K562 (cell line): ENCODE measurements around the gene TAF12. TPM values are rescaled to one million over a fixed set of nuclear protein-coding genes. Genes with fewer than 3 reads are reported as not detected.
A peak's percentile ranks its signal among the peaks of the same experiment; 100 is the strongest.

Experiments
- ARNT ChIP-seq, 2 experiments: fragments of 450-650 bp; IDR thresholded peaks; 2 replicates each; pipeline ENCODE4 v1.6.1; 2016; ENCODE audit warnings: mild to moderate bottlenecking in 1 of 2
- DDX20 ChIP-seq: fragments of 450-650 bp; IDR thresholded peaks from 2 replicates; pipeline ENCODE4 v1.6.1; 2016; ENCODE audit warnings: missing genetic modification characterization, low read depth, mild to moderate bottlenecking, missing compliant biosample characterization, moderate library complexity
- HCFC1 ChIP-seq: IDR thresholded peaks from 2 replicates; pipeline ENCODE4 v1.6.1; 2012; ENCODE audit warnings: low read depth, low read length, improper control_type of control experiment
- RAD21 ChIP-seq, 2 experiments: fragments of 250-450 bp in 1 of 2; fragments of 450-650 bp in 1 of 2; sonication (Bioruptor Pico) in 1 of 2; formaldehyde crosslinking in 1 of 2; IDR thresholded peaks in 1 of 2; conservative IDR thresholded peaks in 1 of 2; 2 replicates each; pipeline versions ENCODE4 v1.4.0 to v1.8.0; 2020 to 2022; ENCODE audit warnings: mild to moderate bottlenecking in 2 of 2, moderate library complexity in 1 of 2
- ZBTB17 ChIP-seq: fragments of 450-650 bp; formaldehyde crosslinking; IDR thresholded peaks from 2 replicates; pipeline ENCODE4 v1.4.0; 2020; ENCODE audit warnings: mild to moderate bottlenecking
- ZNF384 ChIP-seq: IDR thresholded peaks from 2 replicates; pipeline ENCODE4 v1.6.1; 2012; ENCODE audit warnings: low read depth, low read length, improper control_type of control experiment
- polyA plus RNA-seq, 8 experiments: library from polyadenylated mRNA; depleted of rRNA in 4 of 8; stranded (reverse) in 5 of 8; unstranded in 3 of 8; fragments of >200 nt; fragmentation: Nextera tagmentation in 2 of 8; fragmentation: Illumina TruSeq in 1 of 8; extraction: Ambion mirVana in 2 of 8; extraction: Trizol in 1 of 8; gene quantifications; 2 replicates each; pipeline versions ENCODE4 v1.2.1 to v1.2.3, GENCODE V29; 2011 to 2014; ENCODE audit warnings: inconsistent platforms in 1 of 8, missing spikeins in 1 of 8
- total RNA-seq, 7 experiments: library from RNA; depleted of rRNA in 6 of 7; stranded (reverse); fragments of >200 nt in 6 of 7; fragmentation: Illumina TruSeq in 2 of 7; extraction: Trizol in 2 of 7; gene quantifications; 2 replicates each; pipeline versions ENCODE4 v1.2.1 to v1.2.3, GENCODE V29; 2011 to 2021; ENCODE audit warnings: low replicate concordance in 1 of 7
- TF ChIP-seq, protein P1 (sequence below): sonication (generic); formaldehyde crosslinking; IDR thresholded peaks from 2 replicates; pipeline ENCODE4 v1.8.1; 2023; ENCODE audit warnings: mild to moderate bottlenecking, missing genetic modification reagents, moderate library complexity
- TF ChIP-seq, protein P2 (sequence below): sonication (generic); formaldehyde crosslinking; IDR thresholded peaks from 2 replicates; pipeline ENCODE4 v1.8.0; 2023; ENCODE audit warnings: mild to moderate bottlenecking, missing genetic modification reagents
- TF ChIP-seq, protein P3 (sequence below): fragments of 250-450 bp; sonication (Bioruptor Pico); IDR thresholded peaks from 2 replicates; pipeline ENCODE4 v1.5.1; 2021; ENCODE audit warnings: mild to moderate bottlenecking
- TF ChIP-seq, protein P4 (sequence below): fragments of 450-650 bp; IDR thresholded peaks from 2 replicates; pipeline ENCODE4 v1.6.1; 2016; ENCODE audit warnings: mild to moderate bottlenecking, moderate library complexity

Gene TAF12
- total and polyA plus RNA-seq, 9 of the 15 experiments (the other 6 are each of a cell fraction or from before 2014, with no cell fraction given), result 31.6 to 89.0 (median 50.5) TPM

DNA sequence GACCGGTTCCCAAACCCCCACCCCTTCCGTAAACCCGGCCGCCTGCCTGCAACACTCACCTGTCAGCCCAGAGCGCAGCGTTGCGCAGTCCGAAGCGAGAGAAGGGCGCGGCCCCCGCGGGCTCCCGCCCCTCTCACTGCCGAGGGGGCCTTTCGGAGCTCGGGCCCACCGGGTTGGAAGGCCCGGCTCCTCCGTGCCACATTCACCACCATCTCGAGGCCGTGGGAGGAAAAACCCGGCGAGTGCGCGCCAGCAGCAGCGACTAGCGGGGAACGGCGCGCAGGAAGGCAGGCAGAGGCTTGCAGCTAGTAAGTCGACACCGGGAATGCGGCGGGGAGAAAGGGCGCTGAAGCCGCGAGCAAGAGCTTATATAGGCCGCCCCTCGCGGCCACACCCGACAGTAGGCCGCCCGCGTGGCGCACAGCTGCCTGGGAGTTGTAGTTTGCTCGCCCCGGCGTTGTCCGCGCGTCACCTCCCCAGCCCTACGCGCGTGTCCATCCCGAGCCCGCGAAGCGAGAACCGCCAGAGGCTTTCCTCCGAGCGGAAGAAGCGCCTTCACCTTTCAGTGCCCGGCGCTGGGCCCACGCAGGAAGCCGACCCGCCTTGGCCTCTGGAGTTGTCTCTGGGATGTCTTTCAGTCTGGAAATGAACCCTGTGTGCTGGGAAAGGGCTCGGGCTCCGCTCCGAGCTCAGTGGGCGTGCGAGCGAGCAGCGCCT is 61.2 kb downstream of the TAF12 start (continued):
- TF ChIP-seq, protein P1, sequence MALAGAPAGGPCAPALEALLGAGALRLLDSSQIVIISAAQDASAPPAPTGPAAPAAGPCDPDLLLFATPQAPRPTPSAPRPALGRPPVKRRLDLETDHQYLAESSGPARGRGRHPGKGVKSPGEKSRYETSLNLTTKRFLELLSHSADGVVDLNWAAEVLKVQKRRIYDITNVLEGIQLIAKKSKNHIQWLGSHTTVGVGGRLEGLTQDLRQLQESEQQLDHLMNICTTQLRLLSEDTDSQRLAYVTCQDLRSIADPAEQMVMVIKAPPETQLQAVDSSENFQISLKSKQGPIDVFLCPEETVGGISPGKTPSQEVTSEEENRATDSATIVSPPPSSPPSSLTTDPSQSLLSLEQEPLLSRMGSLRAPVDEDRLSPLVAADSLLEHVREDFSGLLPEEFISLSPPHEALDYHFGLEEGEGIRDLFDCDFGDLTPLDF (CRISPR knock-in tag), result peak; percentile 98
- TF ChIP-seq ARNT (IDR thresholded peaks at IDR 0.05), result no peak; a peak in 2 of 4 replicates
- peak in 1 of 2 experiments; percentile 21; a peak in 2 of 4 replicates for TF ChIP-seq RAD21 (CRISPR knock-in tag; conservative IDR thresholded peaks at IDR 0.05 in 1 of 2, IDR thresholded peaks at IDR 0.05 in 1 of 2)
- TF ChIP-seq ZNF384, result peak; percentile 58; the same call in 1 of the 2 replicates
- peak; percentile 79 for TF ChIP-seq ZBTB17 (CRISPR knock-in tag)
- TF ChIP-seq, protein P2, sequence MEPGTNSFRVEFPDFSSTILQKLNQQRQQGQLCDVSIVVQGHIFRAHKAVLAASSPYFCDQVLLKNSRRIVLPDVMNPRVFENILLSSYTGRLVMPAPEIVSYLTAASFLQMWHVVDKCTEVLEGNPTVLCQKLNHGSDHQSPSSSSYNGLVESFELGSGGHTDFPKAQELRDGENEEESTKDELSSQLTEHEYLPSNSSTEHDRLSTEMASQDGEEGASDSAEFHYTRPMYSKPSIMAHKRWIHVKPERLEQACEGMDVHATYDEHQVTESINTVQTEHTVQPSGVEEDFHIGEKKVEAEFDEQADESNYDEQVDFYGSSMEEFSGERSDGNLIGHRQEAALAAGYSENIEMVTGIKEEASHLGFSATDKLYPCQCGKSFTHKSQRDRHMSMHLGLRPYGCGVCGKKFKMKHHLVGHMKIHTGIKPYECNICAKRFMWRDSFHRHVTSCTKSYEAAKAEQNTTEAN (CRISPR knock-in tag), result peak; percentile 93
- TF ChIP-seq, protein P3, sequence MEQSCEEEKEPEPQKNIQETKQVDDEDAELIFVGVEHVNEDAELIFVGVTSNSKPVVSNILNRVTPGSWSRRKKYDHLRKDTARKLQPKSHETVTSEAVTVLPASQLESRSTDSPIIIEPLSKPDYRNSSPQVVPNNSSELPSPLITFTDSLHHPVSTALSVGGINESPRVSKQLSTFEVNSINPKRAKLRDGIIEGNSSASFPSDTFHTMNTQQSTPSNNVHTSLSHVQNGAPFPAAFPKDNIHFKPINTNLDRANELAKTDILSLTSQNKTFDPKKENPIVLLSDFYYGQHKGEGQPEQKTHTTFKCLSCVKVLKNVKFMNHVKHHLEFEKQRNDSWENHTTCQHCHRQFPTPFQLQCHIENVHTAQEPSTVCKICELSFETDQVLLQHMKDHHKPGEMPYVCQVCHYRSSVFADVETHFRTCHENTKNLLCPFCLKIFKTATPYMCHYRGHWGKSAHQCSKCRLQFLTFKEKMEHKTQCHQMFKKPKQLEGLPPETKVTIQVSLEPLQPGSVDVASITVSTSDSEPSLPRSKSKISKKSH (CRISPR knock-in tag), result no peak
- TF ChIP-seq, protein P4, sequence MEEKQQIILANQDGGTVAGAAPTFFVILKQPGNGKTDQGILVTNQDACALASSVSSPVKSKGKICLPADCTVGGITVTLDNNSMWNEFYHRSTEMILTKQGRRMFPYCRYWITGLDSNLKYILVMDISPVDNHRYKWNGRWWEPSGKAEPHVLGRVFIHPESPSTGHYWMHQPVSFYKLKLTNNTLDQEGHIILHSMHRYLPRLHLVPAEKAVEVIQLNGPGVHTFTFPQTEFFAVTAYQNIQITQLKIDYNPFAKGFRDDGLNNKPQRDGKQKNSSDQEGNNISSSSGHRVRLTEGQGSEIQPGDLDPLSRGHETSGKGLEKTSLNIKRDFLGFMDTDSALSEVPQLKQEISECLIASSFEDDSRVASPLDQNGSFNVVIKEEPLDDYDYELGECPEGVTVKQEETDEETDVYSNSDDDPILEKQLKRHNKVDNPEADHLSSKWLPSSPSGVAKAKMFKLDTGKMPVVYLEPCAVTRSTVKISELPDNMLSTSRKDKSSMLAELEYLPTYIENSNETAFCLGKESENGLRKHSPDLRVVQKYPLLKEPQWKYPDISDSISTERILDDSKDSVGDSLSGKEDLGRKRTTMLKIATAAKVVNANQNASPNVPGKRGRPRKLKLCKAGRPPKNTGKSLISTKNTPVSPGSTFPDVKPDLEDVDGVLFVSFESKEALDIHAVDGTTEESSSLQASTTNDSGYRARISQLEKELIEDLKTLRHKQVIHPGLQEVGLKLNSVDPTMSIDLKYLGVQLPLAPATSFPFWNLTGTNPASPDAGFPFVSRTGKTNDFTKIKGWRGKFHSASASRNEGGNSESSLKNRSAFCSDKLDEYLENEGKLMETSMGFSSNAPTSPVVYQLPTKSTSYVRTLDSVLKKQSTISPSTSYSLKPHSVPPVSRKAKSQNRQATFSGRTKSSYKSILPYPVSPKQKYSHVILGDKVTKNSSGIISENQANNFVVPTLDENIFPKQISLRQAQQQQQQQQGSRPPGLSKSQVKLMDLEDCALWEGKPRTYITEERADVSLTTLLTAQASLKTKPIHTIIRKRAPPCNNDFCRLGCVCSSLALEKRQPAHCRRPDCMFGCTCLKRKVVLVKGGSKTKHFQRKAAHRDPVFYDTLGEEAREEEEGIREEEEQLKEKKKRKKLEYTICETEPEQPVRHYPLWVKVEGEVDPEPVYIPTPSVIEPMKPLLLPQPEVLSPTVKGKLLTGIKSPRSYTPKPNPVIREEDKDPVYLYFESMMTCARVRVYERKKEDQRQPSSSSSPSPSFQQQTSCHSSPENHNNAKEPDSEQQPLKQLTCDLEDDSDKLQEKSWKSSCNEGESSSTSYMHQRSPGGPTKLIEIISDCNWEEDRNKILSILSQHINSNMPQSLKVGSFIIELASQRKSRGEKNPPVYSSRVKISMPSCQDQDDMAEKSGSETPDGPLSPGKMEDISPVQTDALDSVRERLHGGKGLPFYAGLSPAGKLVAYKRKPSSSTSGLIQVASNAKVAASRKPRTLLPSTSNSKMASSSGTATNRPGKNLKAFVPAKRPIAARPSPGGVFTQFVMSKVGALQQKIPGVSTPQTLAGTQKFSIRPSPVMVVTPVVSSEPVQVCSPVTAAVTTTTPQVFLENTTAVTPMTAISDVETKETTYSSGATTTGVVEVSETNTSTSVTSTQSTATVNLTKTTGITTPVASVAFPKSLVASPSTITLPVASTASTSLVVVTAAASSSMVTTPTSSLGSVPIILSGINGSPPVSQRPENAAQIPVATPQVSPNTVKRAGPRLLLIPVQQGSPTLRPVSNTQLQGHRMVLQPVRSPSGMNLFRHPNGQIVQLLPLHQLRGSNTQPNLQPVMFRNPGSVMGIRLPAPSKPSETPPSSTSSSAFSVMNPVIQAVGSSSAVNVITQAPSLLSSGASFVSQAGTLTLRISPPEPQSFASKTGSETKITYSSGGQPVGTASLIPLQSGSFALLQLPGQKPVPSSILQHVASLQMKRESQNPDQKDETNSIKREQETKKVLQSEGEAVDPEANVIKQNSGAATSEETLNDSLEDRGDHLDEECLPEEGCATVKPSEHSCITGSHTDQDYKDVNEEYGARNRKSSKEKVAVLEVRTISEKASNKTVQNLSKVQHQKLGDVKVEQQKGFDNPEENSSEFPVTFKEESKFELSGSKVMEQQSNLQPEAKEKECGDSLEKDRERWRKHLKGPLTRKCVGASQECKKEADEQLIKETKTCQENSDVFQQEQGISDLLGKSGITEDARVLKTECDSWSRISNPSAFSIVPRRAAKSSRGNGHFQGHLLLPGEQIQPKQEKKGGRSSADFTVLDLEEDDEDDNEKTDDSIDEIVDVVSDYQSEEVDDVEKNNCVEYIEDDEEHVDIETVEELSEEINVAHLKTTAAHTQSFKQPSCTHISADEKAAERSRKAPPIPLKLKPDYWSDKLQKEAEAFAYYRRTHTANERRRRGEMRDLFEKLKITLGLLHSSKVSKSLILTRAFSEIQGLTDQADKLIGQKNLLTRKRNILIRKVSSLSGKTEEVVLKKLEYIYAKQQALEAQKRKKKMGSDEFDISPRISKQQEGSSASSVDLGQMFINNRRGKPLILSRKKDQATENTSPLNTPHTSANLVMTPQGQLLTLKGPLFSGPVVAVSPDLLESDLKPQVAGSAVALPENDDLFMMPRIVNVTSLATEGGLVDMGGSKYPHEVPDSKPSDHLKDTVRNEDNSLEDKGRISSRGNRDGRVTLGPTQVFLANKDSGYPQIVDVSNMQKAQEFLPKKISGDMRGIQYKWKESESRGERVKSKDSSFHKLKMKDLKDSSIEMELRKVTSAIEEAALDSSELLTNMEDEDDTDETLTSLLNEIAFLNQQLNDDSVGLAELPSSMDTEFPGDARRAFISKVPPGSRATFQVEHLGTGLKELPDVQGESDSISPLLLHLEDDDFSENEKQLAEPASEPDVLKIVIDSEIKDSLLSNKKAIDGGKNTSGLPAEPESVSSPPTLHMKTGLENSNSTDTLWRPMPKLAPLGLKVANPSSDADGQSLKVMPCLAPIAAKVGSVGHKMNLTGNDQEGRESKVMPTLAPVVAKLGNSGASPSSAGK, result peak; percentile 95
- peak; percentile 100 for TF ChIP-seq HCFC1
- TF ChIP-seq DDX20 (tag), result no peak
